Cardiac septum (tissue), 1 donor: Measurements from ENCODE around the gene PRR22. TPM values are rescaled to one million over a fixed set of nuclear protein-coding genes. Genes with fewer than 3 reads are reported as not detected.
"Not testable (repeated sequence)": the region's sequence is repeated elsewhere in the genome, so short reads cannot be mapped to it uniquely, and the experiment has no call there.

Experiments
- DNase-seq: peaks from one replicate; pipeline ENCODE4 v3.0.0-alpha.2; 2020; ENCODE audit warnings: low spot score
- intact Hi-C: fragments of 100-400 bp; cut with DNase I; formaldehyde crosslinking; loops from one replicate; pipeline ENCODE4 v1.14.0; 2022
- total RNA-seq: library from RNA; stranded (reverse); fragmentation: NEBNext Ultra II Directional; extraction: Animal tissue kit (Norgen Biotek cat#: 25700); gene quantifications from one replicate; pipeline ENCODE4 v1.2.1, GENCODE V29; 2021
- donor health status: DM: no; HTN: no; CAD: no.

The PRR22 gene
- total RNA-seq, 1 donor from 2014 or later, result 1.3 TPM

- intact Hi-C loops, result no loop called here
- DNase-seq, result no peak
Measured at GRCh38 chr19:5775668-5776309, 8.8 kb downstream of the PRR22 start.

GRCh38 chr19:5774921-5775320 is 9.6 kb downstream of the PRR22 start:
- intact Hi-C loops, result no loop called here
- DNase-seq, result no peak

- DNase-seq, result no peak
- intact Hi-C loops, result loop anchor here (2.0 kb wide), 1 partner anchor 250 kb away; no protein-coding TSS in a partner anchor
Measured at GRCh38 chr19:5773276-5773675, 11.3 kb downstream of the PRR22 start.

- intact Hi-C loops, result loop anchor here (2.0 kb wide), 1 partner anchor 250 kb away; no protein-coding TSS in a partner anchor
Measured at GRCh38 chr19:5772416-5772815, 12.1 kb downstream of the PRR22 start.

GRCh38 chr19:5767949-5768348 is 16.6 kb downstream of the PRR22 start:
- no peak for DNase-seq
- intact Hi-C loops, result no loop called here

More at GRCh38 chr19:5772416-5772815, 12.1 kb downstream of the PRR22 start:
- DNase-seq, result no peak

GRCh38 chr19:5765220-5765619 is 19.3 kb downstream of the PRR22 start:
- no peak for DNase-seq
- intact Hi-C loops, result no loop called here

GRCh38 chr19:5762608-5763217 is 21.8 kb downstream of the PRR22 start:
- DNase-seq, result no peak
- intact Hi-C loops, result no loop called here

GRCh38 chr19:5753743-5754142 is 30.8 kb downstream of the PRR22 start:
- intact Hi-C loops, result no loop called here
- DNase-seq, result no peak

- intact Hi-C loops, result no loop called here
- DNase-seq, result no peak
Measured at GRCh38 chr19:5751709-5752108, 32.8 kb downstream of the PRR22 start.

- no peak for DNase-seq
- intact Hi-C loops, result no loop called here
Measured at GRCh38 chr19:5749505-5749904, 35.0 kb downstream of the PRR22 start.

GRCh38 chr19:5748920-5749319 is 35.6 kb downstream of the PRR22 start:
- intact Hi-C loops, DNase-seq: not testable (repeated sequence)

- intact Hi-C loops, DNase-seq: not testable (repeated sequence)
Measured at GRCh38 chr19:5744999-5745398, 39.5 kb downstream of the PRR22 start.

- no peak for DNase-seq
- intact Hi-C loops, result no loop called here
Measured at GRCh38 chr19:5743630-5744029, 40.9 kb downstream of the PRR22 start.

- intact Hi-C loops, result no loop called here
- DNase-seq, result no peak
Measured at GRCh38 chr19:5742051-5742450, 42.5 kb downstream of the PRR22 start.

- intact Hi-C loops, result no loop called here
- no peak for DNase-seq
Measured at GRCh38 chr19:5738423-5738822, 46.1 kb downstream of the PRR22 start.

- DNase-seq, intact Hi-C loops: not testable (repeated sequence)
Measured at GRCh38 chr19:5733172-5733571, 51.4 kb downstream of the PRR22 start.

Other genes starting within 250 kb of the PRR22 start
- 0.16 TPM for gene TINCR, start 216.8 kb downstream of the PRR22 start, total RNA-seq
- 48.6 TPM for gene SAFB2, start 162.0 kb downstream of the PRR22 start, total RNA-seq
- 67.4 TPM for gene SAFB, start 161.7 kb downstream of the PRR22 start, total RNA-seq
- 143 TPM for gene MICOS13, start 104.2 kb downstream of the PRR22 start, total RNA-seq
- gene HSD11B1L, start 103.7 kb downstream of the PRR22 start, total RNA-seq, result 4.3 TPM
- 337 TPM for gene RPL36, start 94.5 kb downstream of the PRR22 start, total RNA-seq
- gene LONP1, start 64.6 kb downstream of the PRR22 start, total RNA-seq, result 70.8 TPM
- gene CATSPERD, start 64.1 kb downstream of the PRR22 start, total RNA-seq, result not detected
- 21.6 TPM for gene DUS3L, start 6.4 kb upstream of the PRR22 start, total RNA-seq
- 23.6 TPM for gene NRTN, start 20.3 kb upstream of the PRR22 start, total RNA-seq
- not detected for gene FUT6, start 55.0 kb upstream of the PRR22 start, total RNA-seq
- gene FUT3, start 66.7 kb upstream of the PRR22 start, total RNA-seq, result not detected
- not detected for gene FUT5, start 85.8 kb upstream of the PRR22 start, total RNA-seq
- 414 TPM for gene NDUFA11, start 119.0 kb upstream of the PRR22 start, total RNA-seq
- gene VMAC, start 120.1 kb upstream of the PRR22 start, total RNA-seq, result 2.4 TPM
- 2.7 TPM for gene CAPS, start 129.5 kb upstream of the PRR22 start, total RNA-seq
- gene RANBP3, start 193.4 kb upstream of the PRR22 start, total RNA-seq, result 49.0 TPM